Measurements from ENCODE around the gene BCOR. TPM values are rescaled to one million over a fixed set of nuclear protein-coding genes. Genes with fewer than 3 reads are reported as not detected.

BCOR gene
- total and polyA plus RNA-seq, 2 of the 13 experiments (the other 11 are each of a cell fraction or from before 2014, with no cell fraction given) = 14.3 to 15.2 TPM

GRCh38 chrX:40021647-40022046, 76.1 kb downstream of the BCOR start:
- 11% methylated on average over 1 of the region's 2 CpGs for WGBS (ENCODE audit: low lambda C conversion rate)
- Histone ChIP-seq H3K27ac (ENCODE audit: extremely low read length, insufficient read depth, low read length) (no peak overlapping the region), H4K20me1 (ENCODE audit: insufficient read depth, low read length) (no peaks in the 10 kb centered on the region), H3K79me2 (ENCODE audit: insufficient read depth, low read length) (no peaks in the 10 kb centered on the region), H3K4me2 (ENCODE audit: low read depth, low read length) (no peak overlapping the region), H3K9ac (ENCODE audit: insufficient read depth, low read depth, low read length) (no peak overlapping the region), H2AFZ (ENCODE audit: low read length) (no peak overlapping the region), H3K9me3 (ENCODE audit: low read length) (no peaks in the 10 kb centered on the region), H3K4me3 (replicated peaks in 1 of 3; ENCODE audit: insufficient read depth in 1 of 3, low read depth in 2 of 3, low read length in 3 of 3) (no peak overlapping the region), H3K36me3 (replicated peaks in 1 of 2; ENCODE audit: control insufficient read depth in 1 of 2, insufficient read depth in 2 of 2, low read length in 2 of 2) (no peaks in the 10 kb centered on the region), H3K4me1 (ENCODE audit: insufficient read depth, low read length) (no peaks in the 10 kb centered on the region), H3K27me3 (ENCODE audit: control insufficient read depth in 1 of 2, insufficient read depth in 2 of 2, low read length in 2 of 2) (no peaks in the 10 kb centered on the region)
- FAIRE-seq = no peak
- TF ChIP-seq HMG20B (CRISPR knock-in tag; conservative IDR thresholded peaks at IDR 0.05) (no peak), BCL6 (CRISPR knock-in tag; IDR thresholded peaks at IDR 0.05) (no peak), ZNF572 (CRISPR knock-in tag; IDR thresholded peaks at IDR 0.05) (no peak)
- ChIA-PET CTCF (ENCODE audit: low intra/inter-chr PET ratio, low total read pairs) (no interaction called here), POLR2A (interaction anchor here (1.1 kb wide), 2 partner anchors 8 to 11 kb away, joined by 3 read pairs; no protein-coding TSS in a partner anchor)
- no peak for ATAC-seq
- BruUV-seq (replicated peaks) = no TSS peak
- intact Hi-C loops (cut with micrococcal nuclease; ENCODE audit: unreplicated experiment) = no loop called here
- in situ Hi-C loops (cut with HindIII; ENCODE audit: extremely low pct_ligation_motif_present, low pct_unique_long_range_greater_than_20kb) = no loop called here
- no peak for DNase-seq (ENCODE audit: low spot score)

- no peaks in the 10 kb centered on the region for H3K27me3 ChIP-seq (ENCODE audit: control insufficient read depth in 1 of 2, insufficient read depth in 2 of 2, low read length in 2 of 2)
- ChIA-PET CTCF (ENCODE audit: low intra/inter-chr PET ratio, low total read pairs) (no interaction called here), POLR2A (no interaction called here)
- no peak overlapping the region for H3K4me3 ChIP-seq (replicated peaks in 1 of 3; ENCODE audit: insufficient read depth in 1 of 3, low read depth in 2 of 3, low read length in 3 of 3)
- H3K27ac ChIP-seq (ENCODE audit: extremely low read length, insufficient read depth, low read length) = no peak overlapping the region
- H3K9me3 ChIP-seq (ENCODE audit: low read length) = no peaks in the 10 kb centered on the region
- ATAC-seq (no peak), DNase-seq (ENCODE audit: low spot score) (no peak), FAIRE-seq (no peak)
- H3K79me2 ChIP-seq (ENCODE audit: insufficient read depth, low read length) = no peaks in the 10 kb centered on the region
- no peaks in the 10 kb centered on the region for H3K36me3 ChIP-seq (replicated peaks in 1 of 2; ENCODE audit: control insufficient read depth in 1 of 2, insufficient read depth in 2 of 2, low read length in 2 of 2)
- H4K20me1 ChIP-seq (ENCODE audit: insufficient read depth, low read length) = no peaks in the 10 kb centered on the region
- no peak overlapping the region for H3K4me2 ChIP-seq (ENCODE audit: low read depth, low read length)
- 60% methylated on average over 4 of the region's 4 CpGs for WGBS (ENCODE audit: low lambda C conversion rate)
- in situ Hi-C loops (cut with HindIII; ENCODE audit: extremely low pct_ligation_motif_present, low pct_unique_long_range_greater_than_20kb) (no loop called here), intact Hi-C loops (cut with micrococcal nuclease; ENCODE audit: unreplicated experiment) (no loop called here)
- no peak overlapping the region for H2AFZ ChIP-seq (ENCODE audit: low read length)
- 0 out of 2 replicates have a peak, but pooled peaks cover 5% of the 10 kb centered on the region for H3K4me1 ChIP-seq (ENCODE audit: insufficient read depth, low read length)
- H3K9ac ChIP-seq (ENCODE audit: insufficient read depth, low read depth, low read length) = no peak overlapping the region
- no TSS peak for BruUV-seq (replicated peaks)
- TF ChIP-seq GABPB1 (CRISPR knock-in tag; IDR thresholded peaks at IDR 0.05) (no peak), ZNF331 (CRISPR knock-in tag; IDR thresholded peaks at IDR 0.05) (no peak), ZSCAN22 (CRISPR knock-in tag; IDR thresholded peaks at IDR 0.05) (no peak), SP5 (CRISPR knock-in tag; IDR thresholded peaks at IDR 0.05; ENCODE audit: borderline replicate concordance, low read depth) (no peak), THAP7 (CRISPR knock-in tag; IDR thresholded peaks at IDR 0.05) (no peak), GTF3A (CRISPR knock-in tag; conservative IDR thresholded peaks at IDR 0.05) (no peak), ZNF83 (CRISPR knock-in tag; IDR thresholded peaks at IDR 0.05; ENCODE audit: borderline replicate concordance) (no peak), ZNF577 (CRISPR knock-in tag; IDR thresholded peaks at IDR 0.05; ENCODE audit: borderline replicate concordance, low read depth) (no peak), FOXP4 (CRISPR knock-in tag; IDR thresholded peaks at IDR 0.05) (no peak), CHD4 (IDR thresholded peaks at IDR 0.05; ENCODE audit: borderline replicate concordance, low read length) (no peak)
Measured at GRCh38 chrX:40019541-40019940, 78.2 kb downstream of the BCOR start.
